ENCODE measurements around the gene DNAJC7. TPM values are rescaled to one million over a fixed set of nuclear protein-coding genes. Genes with fewer than 3 reads are reported as not detected.

DNAJC7 gene
- total RNA-seq, 1 experiment from 2014 or later: 72.0 TPM

GRCh38 chr17:42018339-42018738, 1.1 kb upstream of the DNAJC7 start:
- peak overlapping the region; percentile 90 to 93 for H3K4me3 ChIP-seq (ENCODE audit: low read depth in 2 of 2, low read length in 2 of 2)
- no peaks in the 10 kb centered on the region for H3K9me3 ChIP-seq (ENCODE audit: control insufficient read depth, insufficient read depth, low read depth, low read length)
- BruUV-seq (replicated peaks): no TSS peak
- in situ Hi-C loops (cut with HindIII; ENCODE audit: low pct_unique_long_range_greater_than_20kb, low sequenced_read_pairs) (no loop called here), intact Hi-C loops (cut with micrococcal nuclease; ENCODE audit: unreplicated experiment) (no loop called here)
- peak overlapping the region; percentile 94 for H3K27ac ChIP-seq (ENCODE audit: low read length)
- TF ChIP-seq SIN3A (IDR thresholded peaks at IDR 0.05; ENCODE audit: borderline replicate concordance, insufficient read depth, low read depth, low read length) (no peak), REST (IDR thresholded peaks at IDR 0.05; ENCODE audit: insufficient read depth in 1 of 2, low read depth in 2 of 2, low read length in 1 of 2) (no peak), POLR2AphosphoS5 (IDR thresholded peaks at IDR 0.05; ENCODE audit: low read depth, low read length) (no peak), CTCF (IDR thresholded peaks at IDR 0.05) (no peak), TCF7L2 (IDR thresholded peaks at IDR 0.05; ENCODE audit: low read depth, low read length) (no peak)
- no peak for DNase-seq (ENCODE audit: low read depth, low spot score)
- POLR2A ChIA-PET: interaction anchor here (0.5 kb wide), 1 partner anchor 16 kb away, joined by 8 read pairs; no protein-coding TSS in a partner anchor
- H3K36me3 ChIP-seq (ENCODE audit: control insufficient read depth, insufficient read depth, low read length): peaks cover 8% of the 10 kb centered on the region; the same call in 1 of the 2 replicates
- ATAC-seq: no peak
- no peaks in the 10 kb centered on the region for H3K27me3 ChIP-seq (ENCODE audit: control insufficient read depth, insufficient read depth, low read length)
- CTCF ChIA-PET: interaction anchor here (0.7 kb wide), 1 partner anchor 10 kb away, joined by 3 read pairs; no protein-coding TSS in a partner anchor
- H3K4me1 ChIP-seq (ENCODE audit: control insufficient read depth, insufficient read depth, low read length): peaks cover 7% of the 10 kb centered on the region; the same call in 1 of the 2 replicates

- ATAC-seq: no peak; the same call in 1 of the 2 replicates
- no peaks in the 10 kb centered on the region for H3K27me3 ChIP-seq (ENCODE audit: control insufficient read depth, insufficient read depth, low read length)
- peak overlapping the region; percentile 90 to 93 for H3K4me3 ChIP-seq (ENCODE audit: low read depth in 2 of 2, low read length in 2 of 2)
- no peak for DNase-seq (ENCODE audit: low read depth, low spot score)
- TF ChIP-seq CTCF (IDR thresholded peaks at IDR 0.05) (no peak), TCF7L2 (IDR thresholded peaks at IDR 0.05; ENCODE audit: low read depth, low read length) (0 out of 2 replicates have a peak, but pooled peaks have one; percentile 40), REST (IDR thresholded peaks at IDR 0.05; ENCODE audit: insufficient read depth in 1 of 2, low read depth in 2 of 2, low read length in 1 of 2) (no peak), POLR2AphosphoS5 (IDR thresholded peaks at IDR 0.05; ENCODE audit: low read depth, low read length) (no peak)
- peaks cover 8% of the 10 kb centered on the region; the same call in 1 of the 2 replicates for H3K36me3 ChIP-seq (ENCODE audit: control insufficient read depth, insufficient read depth, low read length)
- no TSS peak for BruUV-seq (replicated peaks)
- CTCF ChIA-PET: interaction anchor here (0.7 kb wide), 1 partner anchor 11 kb away, joined by 3 read pairs; no protein-coding TSS in a partner anchor
- peaks cover 7% of the 10 kb centered on the region; the same call in 1 of the 2 replicates for H3K4me1 ChIP-seq (ENCODE audit: control insufficient read depth, insufficient read depth, low read length)
- in situ Hi-C loops (cut with HindIII; ENCODE audit: low pct_unique_long_range_greater_than_20kb, low sequenced_read_pairs): no loop called here
- H3K27ac ChIP-seq (ENCODE audit: low read length): peak overlapping the region; percentile 94
- intact Hi-C loops (cut with micrococcal nuclease; ENCODE audit: unreplicated experiment): no loop called here
- POLR2A ChIA-PET: interaction anchor here (0.6 kb wide), 1 partner anchor 48 kb away, joined by 13 read pairs; no protein-coding TSS in a partner anchor
- no peaks in the 10 kb centered on the region for H3K9me3 ChIP-seq (ENCODE audit: control insufficient read depth, insufficient read depth, low read depth, low read length)
Observed at GRCh38 chr17:42017866-42018200, 594 bp upstream of the DNAJC7 start.
